A549 (cell line): Measurements from ENCODE around the gene OPCML. TPM values are rescaled to one million over a fixed set of nuclear protein-coding genes. Genes with fewer than 3 reads are reported as not detected.

Source experiments
- ATAC-seq, 2 experiments: fragments of 200-7000 bp in 1 of 2; fragments of >200 bp in 1 of 2; cut with Nextera tagmentation in 1 of 2; cut with Tn5 transposase in 1 of 2; 3 replicates each; pipeline versions ENCODE4 v1.8.0 to v1.9.1; 2018 to 2020; ENCODE audit warnings: mild to moderate bottlenecking in 1 of 2, moderate library complexity in 1 of 2
- CTCF ChIA-PET: fragments of 300-600 bp; sonication (Branson Sonifier 250); formaldehyde crosslinking; extraction: SDS; loops from one replicate; lab custom pipeline; 2021; ENCODE audit warnings: antibody characterized with exemption, inconsistent platforms; lab: Yijun Ruan, JAX
- POLR2A ChIA-PET: fragments of 350-600 bp; formaldehyde crosslinking; extraction: SDS; loops from one replicate; lab custom pipeline; 2021; ENCODE audit warnings: antibody characterized with exemption, inconsistent platforms; lab: Yijun Ruan, JAX
- DNase-seq, 2 experiments: peaks; one replicate each; pipeline versions ENCODE4 v3.0.0 to v3.0.0-alpha.2; 2011 to 2016; ENCODE audit warnings: low read depth in 1 of 2, low spot score in 1 of 2
- FAIRE-seq: peaks from 2 replicates; lab custom pipeline; 2011; peaks lifted over from hg19 to GRCh38; lab: Jason Lieb, UNC
- H3K27ac ChIP-seq, 2 experiments: fragments of >200 bp; sonication (Bioruptor Twin); formaldehyde crosslinking; 3 replicates each; pipeline ENCODE4 v1.5.1; 2016 to 2017
- H3K4me1 ChIP-seq: fragments of >200 bp; sonication (Bioruptor Twin); formaldehyde crosslinking; 3 replicates; pipeline ENCODE4 v1.6.1; 2016
- H3K4me2 ChIP-seq: fragments of >200 bp; sonication (Bioruptor Twin); formaldehyde crosslinking; 3 replicates; pipeline ENCODE4 v1.6.1; 2016
- H3K4me3 ChIP-seq: fragments of >200 bp; sonication (Bioruptor Twin); formaldehyde crosslinking; 3 replicates; pipeline ENCODE4 v1.5.1; 2016
- H3K9me3 ChIP-seq: fragments of >200 bp; sonication (Bioruptor Twin); formaldehyde crosslinking; 3 replicates; pipeline ENCODE4 v1.6.1; 2016
- CBX2 ChIP-seq: fragments of 200-600 bp; sonication (generic); IDR thresholded peaks from 2 replicates; pipeline ENCODE4 v1.6.1; 2016; ENCODE audit warnings: low read depth, mild to moderate bottlenecking, borderline replicate concordance
- CEBPB ChIP-seq, 2 experiments: fragments of >200 bp in 1 of 2; sonication (Bioruptor Twin) in 1 of 2; formaldehyde crosslinking in 1 of 2; IDR thresholded peaks; 2 replicates each; pipeline ENCODE4 v1.6.1; 2012 to 2016
- CHD2 ChIP-seq: fragments of 150-350 bp; IDR thresholded peaks from 2 replicates; pipeline ENCODE4 v1.6.1; 2014; ENCODE audit warnings: low read length; ENCODE audit not compliant: partially characterized antibody
- EHF ChIP-seq: fragments of 250-450 bp; sonication (Bioruptor Pico); IDR thresholded peaks from 2 replicates; pipeline ENCODE4 v1.5.0; 2020; ENCODE audit warnings: mild to moderate bottlenecking
- EHMT2 ChIP-seq: fragments of 200-600 bp; sonication (generic); IDR thresholded peaks from 2 replicates; pipeline ENCODE4 v1.6.1; 2016; ENCODE audit warnings: antibody characterized with exemption, low read depth, mild to moderate bottlenecking, moderate library complexity
- ELK1 ChIP-seq: fragments of 150-350 bp; IDR thresholded peaks from 2 replicates; pipeline ENCODE4 v1.6.1; 2014; ENCODE audit warnings: low read depth, mild to moderate bottlenecking, low read length
- EP300 ChIP-seq, 2 experiments: fragments of >200 bp; sonication (Bioruptor Twin); formaldehyde crosslinking; IDR thresholded peaks; 2 replicates in 1 of 2; 3 replicates in 1 of 2; pipeline ENCODE4 v1.6.1; 2016 to 2017
- GATA3 ChIP-seq: IDR thresholded peaks from 2 replicates; pipeline ENCODE4 v1.6.1; 2012; ENCODE audit warnings: borderline replicate concordance
- HES2 ChIP-seq: fragments of >200 bp; sonication (Bioruptor Twin); formaldehyde crosslinking; IDR thresholded peaks from 2 replicates; pipeline ENCODE4 v1.6.1; 2016
- HEYL ChIP-seq: fragments of 250-450 bp; sonication (Bioruptor Pico); IDR thresholded peaks from 2 replicates; pipeline ENCODE4 v1.8.0; 2021; ENCODE audit warnings: mild to moderate bottlenecking, moderate library complexity
- HOXA7 ChIP-seq: fragments of 250-450 bp; sonication (Bioruptor Pico); IDR thresholded peaks from 2 replicates; pipeline ENCODE4 v1.5.0; 2020; ENCODE audit warnings: mild to moderate bottlenecking, moderate library complexity
- KDM1A ChIP-seq: fragments of 200-600 bp; sonication (generic); IDR thresholded peaks from 2 replicates; pipeline ENCODE4 v1.6.1; 2016; ENCODE audit warnings: low read depth, mild to moderate bottlenecking
- MAZ ChIP-seq: fragments of 150-350 bp; IDR thresholded peaks from 2 replicates; pipeline ENCODE4 v1.6.1; 2014; ENCODE audit warnings: antibody characterized with exemption, low read depth, low read length, borderline replicate concordance
- NPAS2 ChIP-seq: fragments of 250-450 bp; sonication (Bioruptor Pico); IDR thresholded peaks from 2 replicates; pipeline ENCODE4 v1.8.0; 2022; ENCODE audit warnings: mild to moderate bottlenecking, moderate library complexity, borderline replicate concordance
- POLR2AphosphoS2 ChIP-seq: conservative IDR thresholded peaks from 2 replicates; pipeline ENCODE4 v1.6.1; 2012; ENCODE audit warnings: low read length, improper control_type of control experiment, inconsistent platforms
- RARB ChIP-seq: fragments of 250-450 bp; sonication (Bioruptor Pico); IDR thresholded peaks from 2 replicates; pipeline ENCODE4 v1.8.0; 2021; ENCODE audit warnings: mild to moderate bottlenecking, moderate library complexity
- RCOR1 ChIP-seq: fragments of 150-350 bp; IDR thresholded peaks from 2 replicates; pipeline ENCODE4 v1.6.1; 2014; ENCODE audit warnings: antibody characterized with exemption, low read length, low read depth
- REST ChIP-seq: fragments of 200-600 bp; sonication (generic); IDR thresholded peaks from 2 replicates; pipeline ENCODE4 v1.6.1; 2016; ENCODE audit warnings: antibody characterized with exemption, mild to moderate bottlenecking, moderate library complexity
- RNF2 ChIP-seq: fragments of 200-600 bp; sonication (generic); IDR thresholded peaks from 2 replicates; pipeline ENCODE4 v1.6.1; 2016; ENCODE audit warnings: low read depth, mild to moderate bottlenecking, antibody characterized with exemption, moderate library complexity, borderline replicate concordance
- SMC3 ChIP-seq: fragments of >200 bp; sonication (Bioruptor Twin); formaldehyde crosslinking; IDR thresholded peaks from 3 replicates; pipeline ENCODE4 v1.6.1; 2018; ENCODE audit warnings: inconsistent platforms
- TP53 ChIP-seq: fragments of 250-450 bp; sonication (Bioruptor Pico); IDR thresholded peaks from 2 replicates; pipeline ENCODE4 v1.5.0; 2021; ENCODE audit warnings: mild to moderate bottlenecking, moderate library complexity
- ZFP36 ChIP-seq: fragments of 450-650 bp; IDR thresholded peaks from 2 replicates; pipeline ENCODE4 v1.6.1; 2014; ENCODE audit warnings: borderline replicate concordance; ENCODE audit not compliant: partially characterized antibody
- ZNF302 ChIP-seq: fragments of 250-450 bp; sonication (Bioruptor Pico); IDR thresholded peaks from 2 replicates; pipeline ENCODE4 v1.9.0; 2021; ENCODE audit warnings: inconsistent platforms, mild to moderate bottlenecking, moderate library complexity
- WGBS: methylation state at CpG from one replicate; pipeline ENCODE4 v1.1.6; 2017; ENCODE audit errors: missing lambda C conversion rate; 5-methylcytosine and 5-hydroxymethylcytosine counted together
- polyA plus RNA-seq, 4 experiments: library from polyadenylated mRNA; depleted of rRNA in 3 of 4; stranded (reverse); fragments of >200 nt; fragmentation: RNase III in 1 of 4; extraction: RNeasy Plus Mini Kit Qiagen cat#74134 plus additional on column Dnase treatment in 1 of 4; gene quantifications; 2 replicates in 3 of 4; 3 replicates in 1 of 4; pipeline ENCODE4 v1.2.3, GENCODE V29; 2011 to 2017

The OPCML gene
- polyA plus RNA-seq, 2 of the 4 experiments (the other 2 are of a cell fraction) = not detected

- no peak for ATAC-seq
- H3K4me2 ChIP-seq = no peak overlapping the region
- H3K9me3 ChIP-seq = no peaks in the 10 kb centered on the region
- POLR2A ChIA-PET = no interaction called here
- CTCF ChIA-PET = no interaction called here
- FAIRE-seq = no peak
- WGBS = no CpG with 5 or more reads among the region's 3 CpGs
- no peak overlapping the region for H3K27ac ChIP-seq
- DNase-seq = no peak
- TF ChIP-seq CBX2 = no peak
- TF ChIP-seq NPAS2 (CRISPR knock-in tag) = no peak
- no peak for TF ChIP-seq HOXA7 (CRISPR knock-in tag)
- no peak for TF ChIP-seq HES2
- no peak for TF ChIP-seq REST
- TF ChIP-seq HEYL (CRISPR knock-in tag) = no peak
- TF ChIP-seq EHMT2 = no peak
- TF ChIP-seq KDM1A = no peak
- no peak for TF ChIP-seq ZNF302 (CRISPR knock-in tag)
- TF ChIP-seq ZFP36 = no peak
- H3K4me1 ChIP-seq = no peaks in the 10 kb centered on the region
- H3K4me3 ChIP-seq = no peak overlapping the region
Measured at GRCh38 chr11:133526790-133527189, 5.5 kb downstream of the OPCML start.

GRCh38 chr11:133525976-133526375 is 6.3 kb downstream of the OPCML start:
- no peaks in the 10 kb centered on the region for H3K4me1 ChIP-seq
- no peaks in the 10 kb centered on the region for H3K9me3 ChIP-seq
- ATAC-seq (no peak), DNase-seq (no peak), FAIRE-seq (no peak)
- 9% methylated on average over 6 of the region's 7 CpGs for WGBS
- POLR2A ChIA-PET = no interaction called here
- no peak overlapping the region for H3K27ac ChIP-seq
- no peak overlapping the region for H3K4me3 ChIP-seq
- no peak overlapping the region for H3K4me2 ChIP-seq
- CTCF ChIA-PET = no interaction called here
- TF ChIP-seq EHF (CRISPR knock-in tag) (no peak), POLR2AphosphoS2 (no peak), TP53 (CRISPR knock-in tag) (no peak), ELK1 (no peak), RNF2 (no peak)

GRCh38 chr11:133524488-133524887 is 7.8 kb downstream of the OPCML start:
- CTCF ChIA-PET = no interaction called here

GRCh38 chr11:133522344-133522743 is 10.0 kb downstream of the OPCML start:
- FAIRE-seq (no peak), ATAC-seq (no peak), DNase-seq (no peak)
- no peak overlapping the region for H3K4me3 ChIP-seq
- CTCF ChIA-PET = no interaction called here
- no peaks in the 10 kb centered on the region for H3K9me3 ChIP-seq
- no peak overlapping the region for H3K4me2 ChIP-seq
- 9% methylated on average over 6 of the region's 6 CpGs for WGBS
- POLR2A ChIA-PET = no interaction called here
- no peak overlapping the region for H3K27ac ChIP-seq
- no peak for TF ChIP-seq KDM1A
- TF ChIP-seq MAZ = no peak
- no peak for TF ChIP-seq CHD2
- no peak for TF ChIP-seq HOXA7 (CRISPR knock-in tag)
- TF ChIP-seq TP53 (CRISPR knock-in tag) = no peak
- no peak for TF ChIP-seq GATA3
- TF ChIP-seq POLR2AphosphoS2 = no peak
- no peak for TF ChIP-seq CEBPB (IDR thresholded peaks at IDR 0.05)
- no peak for TF ChIP-seq RARB (CRISPR knock-in tag)
- no peak for TF ChIP-seq EHF (CRISPR knock-in tag)
- no peak for TF ChIP-seq NPAS2 (CRISPR knock-in tag)
- no peak for TF ChIP-seq EP300 (IDR thresholded peaks at IDR 0.05)
- no peak for TF ChIP-seq SMC3
- TF ChIP-seq HES2 = no peak
- no peak for TF ChIP-seq RCOR1
- TF ChIP-seq, all 56 proteins: peak for 0
- H3K4me1 ChIP-seq = no peaks in the 10 kb centered on the region

More at GRCh38 chr11:133524488-133524887, 7.8 kb downstream of the OPCML start:
- no peak for FAIRE-seq
- POLR2A ChIA-PET = no interaction called here
- no peaks in the 10 kb centered on the region for H3K4me1 ChIP-seq
- no peak overlapping the region for H3K4me3 ChIP-seq
- WGBS = 34% methylated on average over 8 of the region's 8 CpGs
- H3K4me2 ChIP-seq = no peak overlapping the region
- no peaks in the 10 kb centered on the region for H3K9me3 ChIP-seq
- DNase-seq = no peak
- TF ChIP-seq MAZ = no peak
- ATAC-seq = no peak
- H3K27ac ChIP-seq = no peak overlapping the region
